Esophagus muscularis mucosa (tissue), 4 donors: ENCODE results near the gene GNPTAB.

Experiments used
- EP300 ChIP-seq: sonication (generic); formaldehyde crosslinking; IDR thresholded peaks from one replicate; pipeline ENCODE4 v1.6.1; 2017; ENCODE audit warnings: antibody characterized with exemption
- POLR2A ChIP-seq: fragments of 450-650 bp; IDR thresholded peaks from one replicate; pipeline ENCODE4 v1.6.1; 2017; ENCODE audit warnings: antibody characterized with exemption, moderate library complexity, mild to moderate bottlenecking, low read depth
- POLR2AphosphoS5 ChIP-seq, 2 donors: sonication (generic); formaldehyde crosslinking; IDR thresholded peaks; one replicate each; pipeline ENCODE4 v1.6.1; 2017; ENCODE audit warnings: antibody characterized with exemption in 2 of 2
- TF ChIP-seq, protein P1 (sequence below), 3 experiments: fragments of 200-600 bp in 2 of 3; fragments of 450-650 bp in 1 of 3; sonication (generic) in 2 of 3; IDR thresholded peaks; one replicate each; pipeline ENCODE4 v1.5.1; 2017 to 2019; ENCODE audit warnings: antibody characterized with exemption in 3 of 3, mild to moderate bottlenecking in 2 of 3, moderate library complexity in 1 of 3

DNA sequence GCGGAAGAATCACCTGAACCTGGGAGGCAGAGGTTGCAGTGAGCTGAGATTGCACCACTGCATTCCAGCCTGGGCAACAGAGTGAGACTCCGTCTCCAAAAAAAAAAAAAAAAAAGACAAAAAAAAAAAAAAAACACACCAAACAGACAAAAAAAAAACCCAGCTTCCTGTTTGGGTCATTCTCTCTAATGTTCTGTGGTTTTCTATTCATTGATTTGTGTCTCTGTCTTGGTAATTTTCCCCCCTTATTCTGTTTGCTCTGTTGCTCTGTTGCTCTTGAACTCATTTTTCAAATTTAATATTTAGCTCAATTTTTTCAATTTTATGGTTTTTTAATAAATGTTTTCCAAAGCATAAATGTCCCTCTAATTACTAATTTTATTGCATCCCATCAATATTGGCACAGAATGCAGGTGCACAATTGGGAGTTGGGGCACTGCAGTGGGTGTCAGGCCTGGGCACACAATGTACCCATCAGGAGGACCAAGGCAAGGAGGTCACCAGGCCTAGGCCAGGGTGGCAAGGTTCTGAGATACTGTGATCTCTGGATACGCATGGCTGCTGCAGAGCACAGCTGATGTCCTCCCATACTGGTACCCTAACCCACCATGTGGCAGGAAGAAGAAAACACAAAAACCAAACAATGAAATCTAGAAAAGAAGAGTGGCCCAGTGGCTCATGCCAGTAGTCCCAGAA lies 8.0 kb upstream of the GNPTAB start:
- TF ChIP-seq POLR2A: no peak
- no peak for TF ChIP-seq EP300
- TF ChIP-seq, protein P1, sequence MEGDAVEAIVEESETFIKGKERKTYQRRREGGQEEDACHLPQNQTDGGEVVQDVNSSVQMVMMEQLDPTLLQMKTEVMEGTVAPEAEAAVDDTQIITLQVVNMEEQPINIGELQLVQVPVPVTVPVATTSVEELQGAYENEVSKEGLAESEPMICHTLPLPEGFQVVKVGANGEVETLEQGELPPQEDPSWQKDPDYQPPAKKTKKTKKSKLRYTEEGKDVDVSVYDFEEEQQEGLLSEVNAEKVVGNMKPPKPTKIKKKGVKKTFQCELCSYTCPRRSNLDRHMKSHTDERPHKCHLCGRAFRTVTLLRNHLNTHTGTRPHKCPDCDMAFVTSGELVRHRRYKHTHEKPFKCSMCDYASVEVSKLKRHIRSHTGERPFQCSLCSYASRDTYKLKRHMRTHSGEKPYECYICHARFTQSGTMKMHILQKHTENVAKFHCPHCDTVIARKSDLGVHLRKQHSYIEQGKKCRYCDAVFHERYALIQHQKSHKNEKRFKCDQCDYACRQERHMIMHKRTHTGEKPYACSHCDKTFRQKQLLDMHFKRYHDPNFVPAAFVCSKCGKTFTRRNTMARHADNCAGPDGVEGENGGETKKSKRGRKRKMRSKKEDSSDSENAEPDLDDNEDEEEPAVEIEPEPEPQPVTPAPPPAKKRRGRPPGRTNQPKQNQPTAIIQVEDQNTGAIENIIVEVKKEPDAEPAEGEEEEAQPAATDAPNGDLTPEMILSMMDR (IDR thresholded peaks at IDR 0.05): no peak
- TF ChIP-seq POLR2AphosphoS5 (IDR thresholded peaks at IDR 0.05): no peak
